ENCODE data around the gene CHD9.

CHD9 gene

GRCh38 chr16:53121043-53121620 is 66.3 kb downstream of the CHD9 start:
- H3K27me3 ChIP-seq, result no peaks in the 10 kb centered on the region
- H3K36me3 ChIP-seq, result peaks cover 0 to 40% (median 16%) of the 10 kb centered on the region in 11 experiments; a peak in 16 of 22 replicates
- peaks cover 0 to 5% (median 0%) of the 10 kb centered on the region in 11 experiments; a peak in 4 of 22 replicates for H4K20me1 ChIP-seq
- peaks cover 0 to 13% (median 8%) of the 10 kb centered on the region in 11 experiments; a peak in 13 of 22 replicates for H3K9me3 ChIP-seq (replicated peaks in 1 of 11)
- peak overlapping the region in 10 of 11 experiments; percentile 2 to 57 (median 16); a peak in 10 of 22 replicates for H3K9ac ChIP-seq
- no peak for TF ChIP-seq Cebpa-rat (IDR thresholded peaks at IDR 0.05)
- H3K4me3 ChIP-seq, result no peak overlapping the region
- H3K4me1 ChIP-seq, result peaks cover 7 to 31% (median 20%) of the 10 kb centered on the region in 10 experiments
- peak overlapping the region; percentile 30 to 72 (median 60); a peak in 21 of 22 replicates for H3K4me2 ChIP-seq
- H3K27ac ChIP-seq, result peak overlapping the region in 9 of 11 experiments; percentile 5 to 65 (median 39); a peak in 15 of 22 replicates

- no peaks in the 10 kb centered on the region for H3K27me3 ChIP-seq
- H3K4me3 ChIP-seq, result no peak overlapping the region
- peaks cover 0 to 35% (median 14%) of the 10 kb centered on the region in 11 experiments; a peak in 13 of 22 replicates for H3K36me3 ChIP-seq
- H3K9me3 ChIP-seq (replicated peaks in 1 of 11), result peaks cover 0 to 13% (median 8%) of the 10 kb centered on the region in 11 experiments; a peak in 13 of 22 replicates
- H3K9ac ChIP-seq, result peak overlapping the region in 10 of 11 experiments; percentile 2 to 57 (median 16); a peak in 9 of 22 replicates
- peak overlapping the region; percentile 30 to 72 (median 60); a peak in 21 of 22 replicates for H3K4me2 ChIP-seq
- H3K4me1 ChIP-seq, result peaks cover 7 to 31% (median 20%) of the 10 kb centered on the region in 10 experiments
- TF ChIP-seq Cebpa-rat (IDR thresholded peaks at IDR 0.05), result 0 out of 22 replicates have a peak, but pooled peaks of 1 of the 11 experiments have one; percentile 12
- H4K20me1 ChIP-seq, result peaks cover 0 to 5% (median 0%) of the 10 kb centered on the region in 11 experiments; a peak in 2 of 22 replicates
- peak overlapping the region in 9 of 11 experiments; percentile 5 to 65 (median 39); a peak in 16 of 22 replicates for H3K27ac ChIP-seq
Measured at GRCh38 chr16:53121661-53122060, 66.9 kb downstream of the CHD9 start.

DNA sequence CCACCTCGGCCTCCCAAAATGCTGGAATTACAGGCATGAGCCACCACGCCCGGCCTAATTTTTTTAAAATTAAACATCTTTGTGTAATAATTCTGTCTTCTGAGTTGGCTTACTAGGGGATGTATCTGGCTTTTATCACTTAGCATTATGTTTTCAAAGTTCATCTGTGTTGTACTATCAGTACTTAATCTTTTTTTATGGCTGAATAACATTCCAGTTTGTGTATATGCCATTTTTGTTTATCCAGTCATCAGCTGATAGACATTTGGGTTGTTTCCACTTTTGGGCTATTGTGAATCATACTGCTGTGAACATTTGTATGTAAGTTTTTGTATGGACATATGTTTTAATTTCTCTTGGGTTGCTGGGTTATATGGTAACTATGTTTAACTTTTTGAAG is 69.0 kb downstream of the CHD9 start:
- Histone ChIP-seq H3K27me3 (no peaks in the 10 kb centered on the region), H3K27ac (no peak overlapping the region), H3K9me3 (replicated peaks in 1 of 11) (peaks cover 0 to 13% (median 8%) of the 10 kb centered on the region in 11 experiments; a peak in 13 of 22 replicates), H3K4me2 (no peak overlapping the region), H3K4me3 (no peak overlapping the region), H3K9ac (no peak overlapping the region), H3K36me3 (peaks cover 0 to 29% (median 10%) of the 10 kb centered on the region in 11 experiments; a peak in 12 of 22 replicates), H4K20me1 (peaks cover 0 to 5% (median 0%) of the 10 kb centered on the region in 11 experiments; a peak in 3 of 22 replicates), H3K4me1 (peaks cover 14 to 36% (median 22%) of the 10 kb centered on the region in 10 experiments)
- TF ChIP-seq Cebpa-rat (IDR thresholded peaks at IDR 0.05), result no peak

GRCh38 chr16:53126390-53126789 is 71.6 kb downstream of the CHD9 start:
- no peak overlapping the region for H3K27ac ChIP-seq

GRCh38 chr16:53129281-53130158 is 74.7 kb downstream of the CHD9 start:
- Histone ChIP-seq H3K9me3 (replicated peaks in 1 of 11) (peaks cover 0 to 5% (median 2%) of the 10 kb centered on the region in 11 experiments; a peak in 13 of 22 replicates), H3K27ac (peak overlapping the region; percentile 80 to 93 (median 90)), H3K4me1 (peaks cover 12 to 34% (median 30%) of the 10 kb centered on the region in 10 experiments), H3K4me2 (peak overlapping the region; percentile 85 to 99 (median 95)), H3K4me3 (peak overlapping the region; percentile 74 to 90 (median 82)), H3K36me3 (peaks cover 0 to 4% (median 0%) of the 10 kb centered on the region in 11 experiments; a peak in 5 of 22 replicates), H3K9ac (peak overlapping the region; percentile 80 to 94 (median 89)), H3K27me3 (no peaks in the 10 kb centered on the region), H4K20me1 (peaks cover 0 to 29% (median 17%) of the 10 kb centered on the region in 11 experiments; a peak in 15 of 22 replicates)
- no peak for TF ChIP-seq Cebpa-rat (IDR thresholded peaks at IDR 0.05)

More at GRCh38 chr16:53126390-53126789, 71.6 kb downstream of the CHD9 start:
- Histone ChIP-seq H4K20me1 (peaks cover 0 to 11% (median 0%) of the 10 kb centered on the region in 11 experiments; a peak in 5 of 22 replicates), H3K36me3 (peaks cover 0 to 16% (median 6%) of the 10 kb centered on the region in 11 experiments; a peak in 7 of 22 replicates), H3K4me1 (peaks cover 17 to 30% (median 24%) of the 10 kb centered on the region in 10 experiments), H3K4me2 (no peak overlapping the region), H3K9ac (no peak overlapping the region), H3K9me3 (replicated peaks in 1 of 11) (peaks cover 0 to 13% (median 8%) of the 10 kb centered on the region in 11 experiments; a peak in 13 of 22 replicates), H3K4me3 (no peak overlapping the region), H3K27me3 (no peaks in the 10 kb centered on the region)
- no peak for TF ChIP-seq Cebpa-rat (IDR thresholded peaks at IDR 0.05)

DNA sequence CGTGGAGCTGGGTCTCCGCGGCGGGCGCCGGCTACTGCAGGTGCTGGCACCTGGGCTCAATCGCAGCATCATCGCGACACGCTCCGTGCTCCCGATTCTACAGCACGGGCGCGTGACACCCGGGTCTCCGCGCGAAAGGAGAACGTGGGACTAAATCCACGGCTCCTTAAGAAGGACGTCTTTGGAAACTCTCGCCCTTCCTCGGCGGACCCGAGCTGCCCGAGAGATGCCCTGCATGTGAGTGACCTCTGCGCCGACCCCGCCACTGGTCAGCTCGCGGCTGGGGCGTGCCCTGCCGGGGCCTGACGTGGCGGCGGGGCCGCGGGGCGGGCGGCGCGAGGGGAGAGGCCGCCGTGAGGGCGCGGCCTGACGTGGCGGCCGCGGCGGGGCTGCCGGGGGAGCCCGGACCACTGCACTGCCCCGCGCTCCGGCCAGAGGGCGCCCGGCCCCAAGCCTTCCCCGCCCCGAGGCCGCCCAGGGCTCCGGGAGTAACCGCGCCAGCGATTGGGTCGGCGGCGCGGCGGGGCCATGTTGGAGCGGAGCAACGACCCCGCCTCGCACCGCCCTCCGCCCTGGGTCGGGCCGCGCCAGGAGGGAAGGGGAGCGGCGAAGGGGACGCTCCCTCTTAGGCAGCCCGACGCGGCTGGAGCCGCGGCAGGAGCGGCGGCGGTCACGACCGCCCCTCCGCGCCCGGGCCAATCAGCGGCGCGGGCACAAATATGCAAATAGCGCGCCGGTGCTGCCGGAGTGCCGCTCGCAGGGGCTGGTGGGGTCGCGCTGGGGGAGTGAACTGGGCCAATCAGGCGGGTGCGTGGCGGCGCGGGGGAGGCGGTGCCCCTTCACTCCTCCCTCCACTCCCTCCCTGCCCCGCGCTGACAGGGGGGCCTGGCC is 75.6 kb downstream of the CHD9 start:
- H3K4me1 ChIP-seq, result peaks cover 12 to 34% (median 30%) of the 10 kb centered on the region in 10 experiments
- peak overlapping the region; percentile 85 to 99 (median 95) for H3K4me2 ChIP-seq
- H3K9me3 ChIP-seq (replicated peaks in 1 of 11), result no peaks in the 10 kb centered on the region
- H4K20me1 ChIP-seq, result peaks cover 0 to 32% (median 17%) of the 10 kb centered on the region in 11 experiments; a peak in 15 of 22 replicates
- TF ChIP-seq Cebpa-rat (IDR thresholded peaks at IDR 0.05), result no peak
- peak overlapping the region; percentile 80 to 94 (median 89) for H3K9ac ChIP-seq
- H3K36me3 ChIP-seq, result no peaks in the 10 kb centered on the region; a peak in 1 of 22 replicates
- peak overlapping the region; percentile 80 to 93 (median 90) for H3K27ac ChIP-seq
- H3K4me3 ChIP-seq, result peak overlapping the region; percentile 74 to 90 (median 82)
- H3K27me3 ChIP-seq, result no peaks in the 10 kb centered on the region

DNA sequence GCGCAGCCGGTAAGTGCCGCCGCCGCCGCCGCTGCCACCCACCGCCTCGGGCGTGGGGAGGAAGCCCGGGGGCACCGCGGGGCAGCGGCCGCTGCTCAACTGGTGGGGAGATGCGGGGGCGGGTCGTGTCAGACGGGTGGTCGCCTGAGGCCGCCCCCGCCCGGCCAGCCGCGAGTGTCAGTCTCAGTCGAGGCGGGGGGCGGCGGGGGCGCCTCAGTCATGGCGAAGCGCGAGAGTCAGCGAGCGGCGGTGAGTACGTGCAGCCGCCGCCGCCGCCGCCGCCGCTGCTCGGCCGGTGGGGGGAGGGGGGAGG is 76.2 kb downstream of the CHD9 start:
- no peaks in the 10 kb centered on the region; a peak in 1 of 22 replicates for H3K36me3 ChIP-seq
- no peaks in the 10 kb centered on the region for H3K27me3 ChIP-seq
- peak overlapping the region; percentile 80 to 93 (median 90) for H3K27ac ChIP-seq
- peak overlapping the region; percentile 80 to 94 (median 89) for H3K9ac ChIP-seq
- TF ChIP-seq Cebpa-rat (IDR thresholded peaks at IDR 0.05), result no peak
- H3K9me3 ChIP-seq (replicated peaks in 1 of 11), result no peaks in the 10 kb centered on the region
- peak overlapping the region in 5 of 11 experiments; percentile 31 to 96 (median 38); a peak in 4 of 22 replicates for H3K4me2 ChIP-seq
- H4K20me1 ChIP-seq, result peaks cover 0 to 33% (median 17%) of the 10 kb centered on the region in 11 experiments; a peak in 15 of 22 replicates
- peaks cover 12 to 34% (median 30%) of the 10 kb centered on the region in 10 experiments for H3K4me1 ChIP-seq
- peak overlapping the region; percentile 74 to 90 (median 82) for H3K4me3 ChIP-seq
